ENCODE results near the gene CTDSPL.

CTDSPL gene

DNA sequence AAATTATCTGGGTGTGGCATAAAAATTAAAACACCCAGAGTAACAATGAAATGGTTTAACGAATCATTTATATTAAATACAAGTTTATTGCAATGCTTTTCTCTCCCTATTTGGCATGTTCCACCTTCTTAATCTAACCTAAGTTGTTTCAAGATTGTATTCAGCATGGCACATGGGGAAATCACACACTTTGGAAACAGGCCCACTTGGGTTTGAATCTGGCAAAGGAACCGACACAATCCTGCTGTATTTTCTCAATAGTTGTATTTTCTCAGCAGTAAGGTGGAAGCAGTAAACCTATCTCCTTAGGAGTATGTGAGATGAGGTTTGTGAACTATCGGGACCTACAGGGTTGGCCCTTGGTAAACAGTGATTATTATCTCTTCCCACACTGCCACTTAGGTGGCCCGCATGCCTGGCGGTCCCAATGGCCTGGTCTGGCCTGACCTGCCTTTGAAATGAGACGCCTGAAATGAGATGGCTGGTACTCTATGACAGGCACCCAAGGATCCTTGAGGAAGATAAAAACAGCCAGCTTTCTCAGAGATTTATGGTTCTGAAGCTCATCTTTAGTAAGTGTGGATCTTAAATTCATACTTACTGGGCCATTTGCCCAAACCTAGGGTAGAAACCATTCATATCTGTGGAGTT, 83.6 kb downstream of the CTDSPL start:
- TF ChIP-seq CTCF (IDR thresholded peaks at IDR 0.05; ENCODE audit: low read depth, low read length, missing control alignments): no peak
- DNase-seq (ENCODE audit: low read depth): no peak
- H3K4me3 ChIP-seq (ENCODE audit: low read depth, low read length): no peak overlapping the region
- in situ Hi-C loops (cut with HindIII; ENCODE audit: low sequenced_read_pairs): no loop called here

DNA sequence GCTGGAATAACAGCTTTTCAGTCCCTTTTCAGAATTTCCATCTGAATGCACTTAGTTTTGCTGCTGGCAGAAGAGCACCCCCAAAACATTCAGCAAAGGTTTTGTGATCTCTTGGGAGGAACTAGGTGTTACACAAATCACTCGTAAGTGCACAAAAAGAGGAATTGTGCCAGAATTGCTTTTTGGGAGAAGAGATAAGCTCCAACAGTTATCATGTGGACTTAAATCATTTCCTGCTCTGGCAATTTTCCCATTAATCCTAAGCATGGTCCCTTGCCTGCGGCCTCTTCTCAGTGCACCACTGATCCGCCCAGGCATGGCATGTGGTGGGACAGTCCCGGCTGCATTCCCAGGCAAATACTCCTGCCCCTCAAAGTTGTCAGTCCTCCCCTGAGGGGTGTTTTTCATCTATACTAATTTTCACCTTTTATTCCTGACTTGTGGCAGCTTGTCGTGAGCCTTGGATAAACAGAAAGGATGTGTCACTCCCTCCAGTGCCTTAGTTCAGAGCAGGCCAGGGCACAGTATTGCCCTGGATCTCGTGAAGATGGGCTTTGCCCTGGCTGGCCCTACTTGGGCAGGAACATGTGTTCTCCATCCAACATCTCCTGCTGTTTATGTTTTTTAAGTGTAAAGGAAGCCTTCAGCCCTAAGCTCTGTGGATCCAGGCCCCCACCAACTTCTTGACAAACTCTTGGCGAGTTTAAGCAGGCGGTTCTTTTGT, 84.3 kb downstream of the CTDSPL start:
- DNase-seq (ENCODE audit: low read depth): no peak
- no peak overlapping the region for H3K4me3 ChIP-seq (ENCODE audit: low read depth, low read length)
- no peak for TF ChIP-seq CTCF (IDR thresholded peaks at IDR 0.05; ENCODE audit: low read depth, low read length, missing control alignments)
- in situ Hi-C loops (cut with HindIII; ENCODE audit: low sequenced_read_pairs): no loop called here

DNA sequence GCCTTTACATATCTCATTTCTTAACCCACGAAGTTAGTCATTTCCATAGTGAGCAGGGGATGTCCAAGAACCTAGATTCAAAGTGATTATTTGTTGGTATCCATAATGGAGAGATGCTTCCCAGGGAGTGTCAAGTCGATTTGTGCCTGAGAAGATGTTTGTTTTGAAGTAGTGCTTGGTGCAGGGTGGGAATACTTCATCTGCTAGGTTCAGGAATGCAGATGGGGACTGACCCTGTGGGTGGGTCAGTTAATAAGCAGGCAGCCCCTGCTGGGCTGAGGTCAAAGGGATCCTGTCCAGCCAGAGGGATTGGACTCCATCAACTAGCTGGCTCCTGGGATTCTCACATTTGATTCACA, 84.8 kb downstream of the CTDSPL start:
- in situ Hi-C loops (cut with HindIII; ENCODE audit: low sequenced_read_pairs): no loop called here
- DNase-seq (ENCODE audit: low read depth): no peak
- TF ChIP-seq CTCF (IDR thresholded peaks at IDR 0.05; ENCODE audit: low read depth, low read length, missing control alignments): no peak
- H3K4me3 ChIP-seq (ENCODE audit: low read depth, low read length): no peak overlapping the region

DNA sequence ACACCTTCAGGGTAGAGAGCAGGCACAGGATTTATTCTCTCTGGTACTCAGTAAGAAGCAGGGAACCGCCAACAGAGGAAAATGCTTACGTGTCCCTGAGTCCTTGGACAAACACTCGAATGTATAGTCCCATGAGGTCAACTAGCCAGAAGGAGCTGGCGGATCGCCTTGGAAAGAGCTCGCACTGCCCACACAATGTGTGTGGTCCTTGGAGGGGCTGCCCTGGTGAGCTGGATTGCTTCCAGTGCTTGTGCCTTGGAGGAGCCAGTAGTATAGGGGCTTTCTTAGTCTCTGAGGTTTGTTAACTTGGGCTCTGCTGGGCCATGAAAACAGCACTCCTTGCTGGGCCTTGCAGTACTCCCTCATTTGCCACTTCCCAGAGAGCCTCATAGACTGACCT, 88.2 kb downstream of the CTDSPL start:
- no peak for DNase-seq (ENCODE audit: low read depth)
- in situ Hi-C loops (cut with HindIII; ENCODE audit: low sequenced_read_pairs): loop anchor here (25.0 kb wide), 1 partner anchor 513 kb away; no protein-coding TSS in a partner anchor
- H3K4me3 ChIP-seq (ENCODE audit: low read depth, low read length): no peak overlapping the region
- no peak for TF ChIP-seq CTCF (IDR thresholded peaks at IDR 0.05; ENCODE audit: low read depth, low read length, missing control alignments)

DNA sequence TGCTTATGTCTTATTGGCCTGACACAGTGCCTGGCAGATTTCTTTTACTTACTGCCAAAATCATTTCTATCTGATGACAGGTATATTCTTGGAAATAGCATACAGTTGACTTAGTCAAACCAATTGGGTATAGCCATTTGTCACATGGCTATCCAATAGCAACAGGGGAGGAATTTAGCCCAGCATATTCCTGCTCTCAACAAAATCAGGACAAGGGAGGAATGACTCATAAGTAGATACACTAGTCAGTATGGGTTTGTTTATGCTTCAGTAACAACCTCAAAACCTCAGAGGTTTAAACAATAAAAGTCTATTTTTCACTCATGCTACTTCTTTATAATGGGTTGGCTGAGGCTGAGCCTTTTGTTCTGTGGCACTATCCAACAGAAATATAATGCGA, 90.9 kb downstream of the CTDSPL start:
- in situ Hi-C loops (cut with HindIII; ENCODE audit: low sequenced_read_pairs): loop anchor here (25.0 kb wide), 1 partner anchor 515 kb away; no protein-coding TSS in a partner anchor
- DNase-seq (ENCODE audit: low read depth): no peak
- H3K4me3 ChIP-seq (ENCODE audit: low read depth, low read length): no peak overlapping the region
- no peak for TF ChIP-seq CTCF (IDR thresholded peaks at IDR 0.05; ENCODE audit: low read depth, low read length, missing control alignments)

DNA sequence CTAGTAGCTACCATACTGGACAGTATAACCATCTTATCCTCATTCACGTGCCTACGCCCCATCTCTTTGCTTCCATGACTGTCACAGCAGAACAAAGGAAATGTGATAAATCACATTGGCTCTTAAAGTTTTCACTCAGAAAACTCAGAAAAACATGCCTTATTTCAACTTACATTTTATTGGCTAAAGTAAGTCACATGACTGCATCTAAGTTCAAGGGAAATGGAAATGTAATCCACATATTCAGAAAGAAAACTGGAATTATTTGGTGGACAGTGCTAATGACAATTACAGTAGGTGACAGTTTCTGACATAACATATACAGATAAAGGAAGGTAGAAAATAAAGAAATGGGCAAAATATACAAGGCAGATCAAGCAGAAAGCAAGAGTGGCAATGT, 91.5 kb downstream of the CTDSPL start:
- TF ChIP-seq CTCF (IDR thresholded peaks at IDR 0.05; ENCODE audit: low read depth, low read length, missing control alignments): no peak
- H3K4me3 ChIP-seq (ENCODE audit: low read depth, low read length): no peak overlapping the region
- in situ Hi-C loops (cut with HindIII; ENCODE audit: low sequenced_read_pairs): loop anchor here (25.0 kb wide), 1 partner anchor 516 kb away; no protein-coding TSS in a partner anchor
- DNase-seq (ENCODE audit: low read depth): no peak
